H1 (cell line): ENCODE data around the gene IQCF5. TPM values are rescaled to one million over a fixed set of nuclear protein-coding genes. Genes with fewer than 3 reads are reported as not detected.

ENCODE experiments used
- JUN ChIP-seq: IDR thresholded peaks from 2 replicates; pipeline ENCODE4 v1.6.1; 2011; ENCODE audit warnings: low read depth, mild to moderate bottlenecking, improper control_type of control experiment, low read length
- polyA plus RNA-seq, 7 experiments: library from polyadenylated mRNA; depleted of rRNA in 3 of 7; stranded (reverse) in 5 of 7; unstranded in 2 of 7; fragments of >200 nt in 5 of 7; fragments of 200-250 nt in 2 of 7; gene quantifications; 1 replicate in 5 of 7; 2 replicates in 1 of 7; 4 replicates in 1 of 7; pipeline versions ENCODE4 v1.2.1 to v1.2.3, GENCODE V29; 2011 to 2013; ENCODE audit warnings: missing spikeins in 2 of 7, mixed read lengths in 2 of 7
- total RNA-seq: library from RNA; stranded (reverse); fragmentation: NEBNext Ultra II Directional; extraction: Animal tissue kit (Norgen Biotek cat#: 25700); gene quantifications from 2 replicates; pipeline ENCODE4 v1.2.1, GENCODE V29; 2021

The IQCF5 gene
- total and polyA plus RNA-seq, 2 of the 8 experiments (the other 6 are each of a cell fraction or from before 2014, with no cell fraction given): not detected

DNA sequence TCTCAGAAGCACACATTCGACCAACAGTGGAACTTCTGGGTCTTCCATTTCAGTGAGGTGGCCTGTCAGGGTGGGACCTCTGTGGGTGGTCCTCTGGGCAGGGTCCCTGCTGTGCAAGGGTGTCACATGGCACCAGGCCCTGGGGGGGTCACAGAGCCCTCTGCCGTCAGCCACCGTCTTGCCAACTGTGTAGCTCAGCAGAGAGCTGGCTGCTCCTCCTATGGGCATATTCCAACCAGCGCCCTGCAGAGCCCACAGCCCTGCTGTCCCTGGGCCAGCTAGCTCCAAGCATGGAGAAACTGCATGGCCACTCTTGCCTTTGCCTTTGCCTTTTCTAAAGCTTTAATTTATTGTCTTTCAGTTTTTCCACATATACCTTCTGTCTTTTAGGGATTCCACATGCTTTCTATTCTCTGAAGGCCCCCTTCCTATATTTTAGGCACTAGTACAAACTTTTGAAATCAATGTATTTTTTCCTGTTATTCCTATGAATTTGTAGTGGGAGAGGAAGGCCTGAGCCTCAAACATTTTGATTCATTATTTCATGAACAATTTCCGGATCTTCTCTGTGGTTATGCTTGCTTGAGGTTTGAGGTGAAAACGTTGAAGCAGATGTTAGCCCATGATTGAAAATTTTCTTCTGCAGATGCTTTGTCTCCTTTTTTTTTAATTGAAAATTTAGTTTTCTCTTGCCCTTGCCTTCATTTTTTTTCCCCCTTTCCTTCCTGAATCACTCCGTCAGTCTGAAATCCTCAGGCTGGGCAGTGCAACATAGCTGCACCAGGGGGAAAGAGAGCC, 16.0 kb upstream of the IQCF5 start (continued):
- TF ChIP-seq JUN: no peak
